NCI-H1092 (cell line): Measurements from ENCODE around the gene GRIK4.
"Not testable (repeated sequence)": the region's sequence is repeated elsewhere in the genome, so short reads cannot be mapped to it uniquely, and the experiment has no call there.

Experiments
- DNase-seq: peaks from one replicate; lab custom pipeline; 2025; lab: John Stamatoyannopoulos, UW

GRIK4 gene

GRCh38 chr11:120608760-120609211 is 97.2 kb downstream of the GRIK4 start:
- DNase-seq = no peak

- no peak for DNase-seq
These were observed 98.6 kb downstream of the GRIK4 start for GRCh38 chr11:120610111-120610510.

GRCh38 chr11:120611581-120611980 is 100.0 kb downstream of the GRIK4 start:
- DNase-seq = no peak

GRCh38 chr11:120612513-120613263 is 101.1 kb downstream of the GRIK4 start:
- DNase-seq = no peak

- DNase-seq = no peak
These were observed 102.0 kb downstream of the GRIK4 start for GRCh38 chr11:120613264-120614226.

GRCh38 chr11:120615391-120615790 is 103.8 kb downstream of the GRIK4 start:
- peak; percentile 59 for DNase-seq

- DNase-seq = no peak
These were observed 106.9 kb downstream of the GRIK4 start for GRCh38 chr11:120618399-120618798.

GRCh38 chr11:120622189-120622875 is 110.8 kb downstream of the GRIK4 start:
- no peak for DNase-seq

- DNase-seq = not testable (repeated sequence)
These were observed 113.4 kb downstream of the GRIK4 start for GRCh38 chr11:120624992-120625391.

- DNase-seq = no peak
These were observed 114.0 kb downstream of the GRIK4 start for GRCh38 chr11:120625565-120625964.

GRCh38 chr11:120626791-120627190 is 115.2 kb downstream of the GRIK4 start:
- DNase-seq = no peak

GRCh38 chr11:120627327-120628163 is 116.0 kb downstream of the GRIK4 start:
- no peak for DNase-seq

GRCh38 chr11:120629407-120630080 is 118.0 kb downstream of the GRIK4 start:
- DNase-seq = no peak

GRCh38 chr11:120630122-120630521 is 118.6 kb downstream of the GRIK4 start:
- no peak for DNase-seq

- no peak for DNase-seq
These were observed 121.0 kb downstream of the GRIK4 start for GRCh38 chr11:120632579-120632978.

GRCh38 chr11:120633616-120634393 is 122.3 kb downstream of the GRIK4 start:
- no peak for DNase-seq

- no peak for DNase-seq
These were observed 123.2 kb downstream of the GRIK4 start for GRCh38 chr11:120634706-120635105.

GRCh38 chr11:120635136-120635810 is 123.7 kb downstream of the GRIK4 start:
- DNase-seq = no peak

GRCh38 chr11:120637131-120637530 is 125.6 kb downstream of the GRIK4 start:
- DNase-seq = no peak
